Panc1 (cell line): Measurements from ENCODE around the gene GATD1. TPM values are rescaled to one million over a fixed set of nuclear protein-coding genes. Genes with fewer than 3 reads are reported as not detected.

ENCODE experiments used
- ATAC-seq: fragments of 200-7000 bp; cut with Tn5 transposase; 2 replicates; pipeline ENCODE4 v1.9.1; 2020; ENCODE audit warnings: mild to moderate bottlenecking, moderate library complexity
- BruUV-seq: library from RNA; stranded (reverse); fragments of 400-500 nt; replicated peaks from 2 replicates; lab custom pipeline; 2021; lab: Mats Ljungman, UMichigan
- CTCF ChIA-PET: fragments of 300-600 bp; sonication (Branson Sonifier 250); formaldehyde crosslinking; loops from one replicate; lab custom pipeline; 2022; ENCODE audit warnings: antibody characterized with exemption; lab: Charles Lee
- POLR2A ChIA-PET: fragments of 300-600 bp; sonication (Branson Sonifier 250); formaldehyde crosslinking; loops from one replicate; lab custom pipeline; 2022; ENCODE audit warnings: antibody characterized with exemption; lab: Charles Lee
- DNase-seq: peaks from one replicate; pipeline ENCODE4 v3.0.0-alpha.2; 2010; ENCODE audit warnings: low read depth, low spot score
- H3K27ac ChIP-seq: 2 replicates; pipeline ENCODE4 v1.5.1; 2011; ENCODE audit warnings: mild to moderate bottlenecking, low read length, inconsistent platforms
- H3K27me3 ChIP-seq: fragments of 200-500 bp; sonication (Bioruptor generic); 2 replicates; pipeline ENCODE4 v1.6.0; 2014; ENCODE audit warnings: low read length, inconsistent platforms; ENCODE audit not compliant: control insufficient read depth, insufficient read depth
- H3K36me3 ChIP-seq: fragments of 200-500 bp; sonication (Bioruptor generic); 2 replicates; pipeline ENCODE4 v1.5.1; 2014; ENCODE audit warnings: inconsistent platforms, mild to moderate bottlenecking, low read length, moderate library complexity; ENCODE audit not compliant: control insufficient read depth, insufficient read depth
- H3K4me1 ChIP-seq: 2 replicates; pipeline ENCODE4 v1.5.1; 2011; ENCODE audit warnings: inconsistent platforms, mild to moderate bottlenecking, low read length, moderate library complexity; ENCODE audit not compliant: control insufficient read depth, insufficient read depth
- H3K4me3 ChIP-seq, 2 experiments: 2 replicates each; pipeline ENCODE4 v1.5.1; 2011 to 2012; ENCODE audit warnings: low read depth in 2 of 2, low read length in 2 of 2, mild to moderate bottlenecking in 2 of 2, inconsistent platforms in 1 of 2, moderate library complexity in 1 of 2
- H3K9me3 ChIP-seq: fragments of 200-500 bp; sonication (Bioruptor generic); 2 replicates; pipeline ENCODE4 v1.5.1; 2014; ENCODE audit warnings: low read depth, mild to moderate bottlenecking, inconsistent platforms, low read length, moderate library complexity; ENCODE audit not compliant: control insufficient read depth, insufficient read depth
- CTCF ChIP-seq: fragments of 450-650 bp; IDR thresholded peaks from 2 replicates; pipeline ENCODE4 v1.5.1; 2017; ENCODE audit warnings: mild to moderate bottlenecking
- POLR2AphosphoS5 ChIP-seq: IDR thresholded peaks from 2 replicates; pipeline ENCODE4 v1.6.1; 2012; ENCODE audit warnings: mild to moderate bottlenecking, low read depth, low read length, moderate library complexity
- REST ChIP-seq, 2 experiments: IDR thresholded peaks; 2 replicates each; pipeline ENCODE4 v1.6.1; 2011 to 2012; ENCODE audit warnings: low read depth in 2 of 2, control low read depth in 1 of 2, low read length in 1 of 2, mild to moderate bottlenecking in 1 of 2, moderate library complexity in 1 of 2; ENCODE audit not compliant: insufficient read depth in 1 of 2
- SIN3A ChIP-seq: IDR thresholded peaks from 2 replicates; pipeline ENCODE4 v1.6.1; 2012; ENCODE audit warnings: low read depth, mild to moderate bottlenecking, low read length, moderate library complexity, borderline replicate concordance; ENCODE audit not compliant: insufficient read depth
- TCF7L2 ChIP-seq: IDR thresholded peaks from 2 replicates; pipeline ENCODE4 v1.6.1; 2011; ENCODE audit warnings: mild to moderate bottlenecking, low read depth, low read length, inconsistent platforms
- in situ Hi-C: cut with HindIII; loops from 2 replicates; pipeline ENCODE4 v1.10.0; 2016; ENCODE audit warnings: low sequenced_read_pairs, low pct_unique_long_range_greater_than_20kb
- intact Hi-C: fragments of 100-400 bp; cut with micrococcal nuclease; formaldehyde crosslinking; loops from one replicate; pipeline ENCODE4 v1.10.0; 2022; ENCODE audit not compliant: unreplicated experiment
- total RNA-seq: library from RNA; stranded (reverse); gene quantifications from one replicate; pipeline ENCODE4 v1.2.1, GENCODE V29; 2021; ENCODE audit not compliant: unreplicated experiment

GATD1 gene
- total RNA-seq, 1 experiment from 2014 or later, result 229 TPM

- BruUV-seq, result no TSS peak
- peaks cover 50% of the 10 kb centered on the region for H3K4me1 ChIP-seq
- no peaks in the 10 kb centered on the region; the same call in none of the 2 replicates for H3K36me3 ChIP-seq
- DNase-seq (no peak), ATAC-seq (peak; percentile 36)
- in situ Hi-C loops, result no loop called here
- intact Hi-C loops, result no loop called here
- H3K27me3 ChIP-seq, result no peaks in the 10 kb centered on the region
- CTCF ChIA-PET, result no interaction called here
- POLR2A ChIA-PET, result interaction anchor here (0.6 to 0.7 kb wide), 4 partner anchors 9 to 33 kb away, joined by 3 to 13 read pairs (median 5); no protein-coding TSS in a partner anchor
- peak within 1 kb of the TSS; percentile 51 to 59 for H3K4me3 ChIP-seq
- peak within 1 kb of the TSS; percentile 86 for H3K27ac ChIP-seq
- no peaks in the 10 kb centered on the region for H3K9me3 ChIP-seq
- TF ChIP-seq SIN3A (no peak), POLR2AphosphoS5 (peak; percentile 0; the same call in 1 of the 2 replicates), CTCF (no peak), TCF7L2 (no peak), REST (IDR thresholded peaks at IDR 0.05; ENCODE audit: insufficient read depth in 1 of 2, low read depth in 2 of 2, low read length in 1 of 2) (no peak)
Observed at GRCh38 chr11:789943-790342, 12.7 kb upstream of the GATD1 start, which contains the start of gene CEND1. TSS of gene CEND1 (minus strand) at chr11:790090. CDS start at chr11:788576, 1,514 bp downstream.

GRCh38 chr11:788953-789940 is 12.0 kb upstream of the GATD1 start:
- in situ Hi-C loops, result no loop called here
- intact Hi-C loops, result no loop called here
- peaks cover 43% of the 10 kb centered on the region for H3K4me1 ChIP-seq
- peak overlapping the region; percentile 32 for H3K27ac ChIP-seq
- TF ChIP-seq POLR2AphosphoS5 (peak; percentile 43; the same call in 1 of the 2 replicates), TCF7L2 (no peak)
- no peaks in the 10 kb centered on the region for H3K27me3 ChIP-seq
- ChIA-PET CTCF (no interaction called here), POLR2A (interaction anchor here (0.7 to 0.8 kb wide), 2 partner anchors 14 to 20 kb away, joined by 3 read pairs; partner anchors contain the start of gene RPLP2)
- no TSS peak for BruUV-seq
- peak overlapping the region; percentile 51 to 59 for H3K4me3 ChIP-seq
- peak; percentile 1 for ATAC-seq
- H3K36me3 ChIP-seq, result no peaks in the 10 kb centered on the region; the same call in none of the 2 replicates
- H3K9me3 ChIP-seq, result no peaks in the 10 kb centered on the region
- no peak for DNase-seq
